Endothelial cell of umbilical vein (primary cell): ENCODE data around the gene TRIM69. TPM values are rescaled to one million over a fixed set of nuclear protein-coding genes. Genes with fewer than 3 reads are reported as not detected.

ENCODE experiments used
- BruUV-seq: library from RNA; stranded (reverse); fragments of 400-500 nt; replicated peaks from 2 replicates; lab custom pipeline; 2021; lab: Mats Ljungman, UMichigan
- CTCF ChIA-PET: fragments of 300-600, 350-600 bp; sonication (Branson Sonifier 250); formaldehyde crosslinking; loops from one replicate; lab custom pipeline; 2021; ENCODE audit warnings: antibody characterized with exemption, inconsistent platforms; lab: Charles Lee
- POLR2A ChIA-PET: fragments of 300-600, 350-600 bp; sonication (Branson Sonifier 250); formaldehyde crosslinking; loops from one replicate; lab custom pipeline; 2021; ENCODE audit warnings: antibody characterized with exemption, inconsistent platforms; lab: Charles Lee
- DNase-seq: peaks from one replicate; pipeline ENCODE4 v3.0.0-alpha.2; 2011; ENCODE audit warnings: low read depth, low spot score
- FAIRE-seq: peaks from 2 replicates; lab custom pipeline; 2011; peaks lifted over from hg19 to GRCh38; lab: Jason Lieb, UNC
- H2AFZ ChIP-seq: 2 replicates; pipeline ENCODE4 v1.6.0; 2012; ENCODE audit warnings: low read depth, low read length, control low read depth, inconsistent platforms
- H3K27ac ChIP-seq: 2 replicates; pipeline ENCODE4 v1.5.1; 2011; ENCODE audit warnings: low read depth, mild to moderate bottlenecking, control low read depth, low read length, moderate library complexity; ENCODE audit not compliant: insufficient read depth
- H3K27me3 ChIP-seq, 2 experiments: 2 replicates each; pipeline versions ENCODE4 v1.6.0 to v1.6.1; 2011; ENCODE audit warnings: low read length in 2 of 2, mixed read lengths in 1 of 2; ENCODE audit not compliant: control insufficient read depth in 2 of 2, insufficient read depth in 2 of 2
- H3K36me3 ChIP-seq, 2 experiments: 2 replicates in 1 of 2; 3 replicates in 1 of 2; pipeline ENCODE4 v1.5.1; 2011; ENCODE audit warnings: low read length in 2 of 2, mild to moderate bottlenecking in 1 of 2, moderate library complexity in 1 of 2; ENCODE audit not compliant: control insufficient read depth in 2 of 2, insufficient read depth in 2 of 2; ENCODE audit errors: extremely low read depth in 1 of 2
- H3K4me1 ChIP-seq: 3 replicates; pipeline ENCODE4 v1.5.1; 2011; ENCODE audit warnings: mild to moderate bottlenecking, low read length; ENCODE audit not compliant: control insufficient read depth, insufficient read depth; ENCODE audit errors: extremely low read depth
- H3K4me2 ChIP-seq: 2 replicates; pipeline ENCODE4 v1.6.1; 2011; ENCODE audit warnings: low read length, control low read depth, mixed read lengths; ENCODE audit not compliant: insufficient read depth
- H3K4me3 ChIP-seq, 3 experiments: fragments of 200-600 bp in 1 of 3; sonication (generic), shearing (Covaris generic) in 1 of 3; replicated peaks in 1 of 3; 2 replicates each; pipeline ENCODE4 v1.5.1; 2011 to 2016; ENCODE audit warnings: control low read depth in 3 of 3, low read length in 3 of 3, mild to moderate bottlenecking in 2 of 3, inconsistent platforms in 1 of 3, low read depth in 1 of 3, moderate library complexity in 1 of 3; ENCODE audit not compliant: insufficient read depth in 1 of 3
- H3K79me2 ChIP-seq: 2 replicates; pipeline ENCODE4 v1.6.0; 2012; ENCODE audit warnings: low read length, inconsistent platforms; ENCODE audit not compliant: control insufficient read depth, insufficient read depth
- H3K9ac ChIP-seq: replicated peaks from 2 replicates; pipeline ENCODE3; 2011; ENCODE audit warnings: low read length, control low read depth; ENCODE audit not compliant: insufficient read depth; ENCODE audit errors: extremely low read depth
- H3K9me1 ChIP-seq: replicated peaks from 3 replicates; pipeline ENCODE4 v1.6.0; 2011; ENCODE audit warnings: mild to moderate bottlenecking, low read length; ENCODE audit not compliant: control insufficient read depth, insufficient read depth; ENCODE audit errors: extremely low read depth
- H3K9me3 ChIP-seq: replicated peaks from 2 replicates; pipeline ENCODE4 v1.5.1; 2012; ENCODE audit warnings: low read length, inconsistent platforms; ENCODE audit not compliant: control insufficient read depth, insufficient read depth
- H4K20me1 ChIP-seq: replicated peaks from 2 replicates; pipeline ENCODE3; 2011; ENCODE audit warnings: mild to moderate bottlenecking, low read length; ENCODE audit not compliant: control insufficient read depth, insufficient read depth; ENCODE audit errors: extremely low read depth
- EZH2 ChIP-seq: IDR thresholded peaks from 2 replicates; pipeline ENCODE4 v1.6.1; 2012; ENCODE audit warnings: borderline replicate concordance, low read depth, mild to moderate bottlenecking, moderate library complexity, low read length, inconsistent platforms; ENCODE audit not compliant: severe bottlenecking
- FOS ChIP-seq: IDR thresholded peaks from 2 replicates; pipeline ENCODE4 v1.6.1; 2011; ENCODE audit warnings: mild to moderate bottlenecking, low read length, moderate library complexity, borderline replicate concordance; ENCODE audit not compliant: insufficient read depth
- GATA2 ChIP-seq: IDR thresholded peaks from 2 replicates; pipeline ENCODE4 v1.7.0; 2011; ENCODE audit warnings: low read depth, mild to moderate bottlenecking, moderate library complexity, mixed read lengths, low read length; ENCODE audit not compliant: insufficient read length, insufficient read depth
- JUN ChIP-seq: IDR thresholded peaks from 2 replicates; pipeline ENCODE4 v1.6.1; 2011; ENCODE audit warnings: borderline replicate concordance, low read depth; ENCODE audit not compliant: insufficient read length, insufficient read depth
- MYC ChIP-seq: IDR thresholded peaks from one replicate; pipeline ENCODE4 v1.6.1; 2011; ENCODE audit warnings: mild to moderate bottlenecking, low read depth, low read length
- POLR2A ChIP-seq: IDR thresholded peaks from 2 replicates; pipeline ENCODE4 v1.6.1; 2012; ENCODE audit warnings: low read depth, mild to moderate bottlenecking, control low read depth, low read length
- POLR2AphosphoS5 ChIP-seq: IDR thresholded peaks from 2 replicates; pipeline ENCODE4 v1.6.1; 2012; ENCODE audit warnings: low read depth, mild to moderate bottlenecking, control low read depth, low read length, moderate library complexity; ENCODE audit not compliant: insufficient read depth
- dilution Hi-C: fragments of 300-500 bp; cut with MboI; formaldehyde crosslinking; loops from one replicate; pipeline ENCODE4 v1.15.0; 2019; ENCODE audit warnings: low sequenced_read_pairs; ENCODE audit not compliant: extremely low pct_ligation_motif_present
- intact Hi-C: fragments of 100-400 bp; cut with micrococcal nuclease; formaldehyde crosslinking; loops from one replicate; pipeline ENCODE4 v1.10.0; 2022
- polyA plus RNA-seq, 4 experiments: library from polyadenylated mRNA; depleted of rRNA in 3 of 4; stranded (reverse) in 3 of 4; unstranded in 1 of 4; fragments of >200 nt; gene quantifications; 2 replicates each; pipeline versions ENCODE4 v1.2.1 to v1.2.3, GENCODE V29; 2011 to 2012; ENCODE audit warnings: missing spikeins in 1 of 4
- total RNA-seq: library from RNA; stranded (reverse); gene quantifications from 2 replicates; pipeline ENCODE4 v1.2.3, GENCODE V29; 2021
- TF ChIP-seq, protein P1 (sequence below), 2 donors: IDR thresholded peaks; 1 replicate in 1 of 2; 2 replicates in 1 of 2; pipeline ENCODE4 v1.5.1; 2011; ENCODE audit warnings: low read length in 2 of 2, mild to moderate bottlenecking in 2 of 2, moderate library complexity in 2 of 2, control low read depth in 1 of 2, inconsistent platforms in 1 of 2, low read depth in 1 of 2; ENCODE audit not compliant: insufficient read depth in 1 of 2; ENCODE audit errors: extremely low read depth in 1 of 2
- TF ChIP-seq, protein P2 (sequence below): IDR thresholded peaks from 2 replicates; pipeline ENCODE4 v1.6.1; 2011; ENCODE audit not compliant: insufficient read depth, insufficient read length

Gene TRIM69
- total and polyA plus RNA-seq, 2 donors (not counting 3 experiments of a cell fraction or from before 2014, with no cell fraction given): 4.8 to 13.0 TPM

DNA sequence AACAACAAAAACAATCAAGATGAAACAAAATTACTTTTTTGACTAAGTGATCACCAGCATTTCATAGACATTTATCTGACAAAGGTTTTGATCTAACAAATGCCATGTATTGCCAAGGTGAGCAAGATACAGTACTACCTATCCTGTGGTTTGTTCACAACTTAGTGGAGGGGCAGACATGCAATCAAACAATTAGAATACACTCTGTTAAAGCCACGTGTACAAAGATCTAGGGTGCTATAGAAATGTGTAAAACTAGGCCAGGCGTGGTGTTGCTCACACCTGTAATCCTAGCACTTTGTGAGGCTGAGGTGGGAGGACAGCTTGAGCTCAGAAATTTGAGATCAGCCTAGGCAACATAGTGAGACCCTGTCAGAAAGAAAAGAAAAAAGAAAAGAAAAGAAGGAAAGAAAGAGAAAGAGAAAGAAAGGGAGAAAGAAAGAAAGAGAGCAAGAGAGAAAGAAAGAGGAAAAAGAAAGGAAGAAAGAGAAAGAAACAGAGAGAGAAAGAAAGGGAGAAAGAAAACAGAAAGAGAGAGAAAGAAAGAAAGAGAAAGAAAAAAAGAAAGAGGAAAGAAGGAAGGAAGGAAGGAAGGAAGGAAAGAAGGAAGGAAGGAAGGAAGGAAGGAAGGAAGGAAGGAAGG is 1.4 kb upstream of the TRIM69 start:
- H3K36me3 ChIP-seq: peaks cover 0 to 2% of the 10 kb centered on the region in 2 experiments
- H3K4me3 ChIP-seq: no peak overlapping the region
- POLR2A ChIA-PET: interaction anchor here (2.9 kb wide), 1 partner anchor 23 kb away, joined by 20 read pairs; the partner anchor contains the start of genes B2M and PATL2
- dilution Hi-C loops: loop anchor here (25.0 kb wide), 1 partner anchor 148 kb away; no protein-coding TSS in a partner anchor
- no TSS peak for BruUV-seq
- DNase-seq: no peak
- no peaks in the 10 kb centered on the region for H3K9me1 ChIP-seq
- intact Hi-C loops: no loop called here
- no peak overlapping the region for H2AFZ ChIP-seq
- no peaks in the 10 kb centered on the region for H3K27me3 ChIP-seq
- CTCF ChIA-PET: interaction anchor here (1.2 to 5.0 kb wide), 6 partner anchors 22 to 156 kb away, joined by 4 to 107 read pairs (median 64); partner anchors contain the start of genes B2M, PATL2 and SPG11
- no peak overlapping the region for H3K4me2 ChIP-seq
- H4K20me1 ChIP-seq: no peaks in the 10 kb centered on the region
- no peaks in the 10 kb centered on the region for H3K9me3 ChIP-seq
- TF ChIP-seq, protein P1, sequence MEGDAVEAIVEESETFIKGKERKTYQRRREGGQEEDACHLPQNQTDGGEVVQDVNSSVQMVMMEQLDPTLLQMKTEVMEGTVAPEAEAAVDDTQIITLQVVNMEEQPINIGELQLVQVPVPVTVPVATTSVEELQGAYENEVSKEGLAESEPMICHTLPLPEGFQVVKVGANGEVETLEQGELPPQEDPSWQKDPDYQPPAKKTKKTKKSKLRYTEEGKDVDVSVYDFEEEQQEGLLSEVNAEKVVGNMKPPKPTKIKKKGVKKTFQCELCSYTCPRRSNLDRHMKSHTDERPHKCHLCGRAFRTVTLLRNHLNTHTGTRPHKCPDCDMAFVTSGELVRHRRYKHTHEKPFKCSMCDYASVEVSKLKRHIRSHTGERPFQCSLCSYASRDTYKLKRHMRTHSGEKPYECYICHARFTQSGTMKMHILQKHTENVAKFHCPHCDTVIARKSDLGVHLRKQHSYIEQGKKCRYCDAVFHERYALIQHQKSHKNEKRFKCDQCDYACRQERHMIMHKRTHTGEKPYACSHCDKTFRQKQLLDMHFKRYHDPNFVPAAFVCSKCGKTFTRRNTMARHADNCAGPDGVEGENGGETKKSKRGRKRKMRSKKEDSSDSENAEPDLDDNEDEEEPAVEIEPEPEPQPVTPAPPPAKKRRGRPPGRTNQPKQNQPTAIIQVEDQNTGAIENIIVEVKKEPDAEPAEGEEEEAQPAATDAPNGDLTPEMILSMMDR (IDR thresholded peaks at IDR 0.05; ENCODE audit: extremely low read depth in 1 of 2, insufficient read depth in 1 of 2, low read depth in 1 of 2, low read length in 2 of 2): no peak
- TF ChIP-seq POLR2A (no peak), POLR2AphosphoS5 (no peak), MYC (no peak), EZH2 (no peak), GATA2 (no peak), JUN (no peak), FOS (no peak)
- TF ChIP-seq, protein P2, sequence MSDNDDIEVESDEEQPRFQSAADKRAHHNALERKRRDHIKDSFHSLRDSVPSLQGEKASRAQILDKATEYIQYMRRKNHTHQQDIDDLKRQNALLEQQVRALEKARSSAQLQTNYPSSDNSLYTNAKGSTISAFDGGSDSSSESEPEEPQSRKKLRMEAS: no peak
- no peak overlapping the region for H3K9ac ChIP-seq
- peaks cover 4% of the 10 kb centered on the region for H3K4me1 ChIP-seq
- no peaks in the 10 kb centered on the region for H3K79me2 ChIP-seq
- no peak overlapping the region for H3K27ac ChIP-seq
- FAIRE-seq: no peak
